ENCODE data around the gene RAPGEF4. TPM values are rescaled to one million over a fixed set of nuclear protein-coding genes. Genes with fewer than 3 reads are reported as not detected.

Gene RAPGEF4
- total RNA-seq, 1 experiment from 2014 or later: 0.62 TPM

DNA sequence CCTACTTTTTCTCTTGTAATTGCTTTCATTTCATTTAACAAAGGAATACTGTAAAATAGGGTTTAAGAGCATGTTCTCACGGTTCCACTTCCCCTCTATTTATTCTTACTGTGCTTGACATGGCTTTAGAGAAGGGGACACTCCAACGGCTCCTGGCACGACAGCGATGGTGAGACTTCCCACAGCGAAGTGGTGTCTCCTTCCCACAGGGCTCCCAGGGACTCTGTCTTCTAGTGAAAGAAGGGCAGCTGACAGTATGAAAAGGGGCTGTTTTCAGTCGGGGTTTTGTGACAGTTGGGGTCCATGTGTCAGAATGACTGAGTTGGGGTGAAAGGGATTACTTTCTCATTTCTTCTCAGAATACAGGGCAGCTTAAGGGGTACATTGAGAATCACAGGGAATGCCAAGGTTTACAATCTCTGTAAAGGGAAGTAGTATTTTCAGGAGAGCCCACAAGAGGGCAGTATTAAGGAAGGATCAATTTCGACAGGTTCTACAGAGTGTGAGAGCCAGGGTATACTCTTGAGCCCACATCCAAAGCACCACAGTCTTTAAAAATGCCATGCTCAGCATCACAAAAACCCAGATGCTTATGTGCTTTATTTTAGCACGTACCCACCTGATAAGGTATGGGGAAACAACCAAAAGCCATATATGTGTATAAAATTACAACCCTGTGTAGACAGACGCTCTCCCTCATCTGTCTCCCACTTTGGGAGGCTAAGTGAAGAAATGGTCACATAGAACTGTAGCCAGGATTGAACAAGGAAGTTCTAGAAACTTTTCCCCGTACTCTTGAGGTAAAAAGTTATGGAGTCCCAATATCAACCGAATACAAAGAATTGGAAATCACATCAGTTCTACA lies 31.3 kb upstream of the RAPGEF4 start:
- H3K36me3 ChIP-seq (ENCODE audit: control insufficient read depth, insufficient read depth, low read length): no peaks in the 10 kb centered on the region
- peaks cover 2% of the 10 kb centered on the region; the same call in 1 of the 2 replicates for H3K4me1 ChIP-seq (ENCODE audit: control insufficient read depth, insufficient read depth, low read length)
- H3K9me3 ChIP-seq (ENCODE audit: control insufficient read depth, insufficient read depth, low read depth, low read length): peaks cover 4% of the 10 kb centered on the region; the same call in 1 of the 2 replicates
- in situ Hi-C loops (cut with HindIII; ENCODE audit: low pct_unique_long_range_greater_than_20kb, low sequenced_read_pairs) (no loop called here), intact Hi-C loops (cut with micrococcal nuclease; ENCODE audit: unreplicated experiment) (no loop called here)
- POLR2A ChIA-PET: interaction anchor here (0.5 to 0.6 kb wide), 2 partner anchors 810 to 962 kb away, joined by 3 to 5 read pairs; partner anchors contain the start of gene SLC25A12
- CTCF ChIA-PET: no interaction called here
- H3K27ac ChIP-seq (ENCODE audit: low read length): no peak overlapping the region
- H3K4me3 ChIP-seq (ENCODE audit: low read depth in 2 of 2, low read length in 2 of 2): no peak overlapping the region
- DNase-seq (ENCODE audit: low read depth, low spot score) (no peak), ATAC-seq (peak; percentile 89)
- no TSS peak for BruUV-seq (replicated peaks)
- H3K27me3 ChIP-seq (ENCODE audit: control insufficient read depth, insufficient read depth, low read length): no peaks in the 10 kb centered on the region
- TF ChIP-seq, protein P1, sequence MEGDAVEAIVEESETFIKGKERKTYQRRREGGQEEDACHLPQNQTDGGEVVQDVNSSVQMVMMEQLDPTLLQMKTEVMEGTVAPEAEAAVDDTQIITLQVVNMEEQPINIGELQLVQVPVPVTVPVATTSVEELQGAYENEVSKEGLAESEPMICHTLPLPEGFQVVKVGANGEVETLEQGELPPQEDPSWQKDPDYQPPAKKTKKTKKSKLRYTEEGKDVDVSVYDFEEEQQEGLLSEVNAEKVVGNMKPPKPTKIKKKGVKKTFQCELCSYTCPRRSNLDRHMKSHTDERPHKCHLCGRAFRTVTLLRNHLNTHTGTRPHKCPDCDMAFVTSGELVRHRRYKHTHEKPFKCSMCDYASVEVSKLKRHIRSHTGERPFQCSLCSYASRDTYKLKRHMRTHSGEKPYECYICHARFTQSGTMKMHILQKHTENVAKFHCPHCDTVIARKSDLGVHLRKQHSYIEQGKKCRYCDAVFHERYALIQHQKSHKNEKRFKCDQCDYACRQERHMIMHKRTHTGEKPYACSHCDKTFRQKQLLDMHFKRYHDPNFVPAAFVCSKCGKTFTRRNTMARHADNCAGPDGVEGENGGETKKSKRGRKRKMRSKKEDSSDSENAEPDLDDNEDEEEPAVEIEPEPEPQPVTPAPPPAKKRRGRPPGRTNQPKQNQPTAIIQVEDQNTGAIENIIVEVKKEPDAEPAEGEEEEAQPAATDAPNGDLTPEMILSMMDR (IDR thresholded peaks at IDR 0.05): peak; percentile 78
- TF ChIP-seq SIN3A (IDR thresholded peaks at IDR 0.05; ENCODE audit: borderline replicate concordance, insufficient read depth, low read depth, low read length): no peak

DNA sequence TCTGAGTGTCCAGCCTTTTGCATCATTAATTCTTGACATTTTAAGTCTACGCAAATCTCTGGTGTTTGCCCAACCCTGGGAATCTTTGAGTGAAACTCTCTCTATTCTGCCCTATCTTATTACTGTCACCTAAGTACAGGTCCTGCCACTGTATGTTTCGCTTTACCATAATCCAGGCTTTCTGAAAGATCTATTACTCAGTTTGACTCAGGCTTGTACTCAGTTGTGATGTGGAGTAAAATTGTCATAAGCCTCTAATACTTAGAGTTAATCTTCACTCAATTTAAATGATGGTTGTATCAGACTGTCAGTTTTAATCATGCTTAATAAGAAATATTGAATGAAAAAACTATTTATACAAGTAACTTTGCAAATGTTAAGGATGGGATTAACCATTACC lies 30.3 kb upstream of the RAPGEF4 start:
- in situ Hi-C loops (cut with HindIII; ENCODE audit: low pct_unique_long_range_greater_than_20kb, low sequenced_read_pairs): no loop called here
- peaks cover 5% of the 10 kb centered on the region; the same call in 1 of the 2 replicates for H3K4me1 ChIP-seq (ENCODE audit: control insufficient read depth, insufficient read depth, low read length)

More for the DNA sequence above, 30.3 kb upstream of the RAPGEF4 start:
- POLR2A ChIA-PET: no interaction called here
- no TSS peak for BruUV-seq (replicated peaks)
- no peak overlapping the region for H3K4me3 ChIP-seq (ENCODE audit: low read depth in 2 of 2, low read length in 2 of 2)
- no peaks in the 10 kb centered on the region for H3K27me3 ChIP-seq (ENCODE audit: control insufficient read depth, insufficient read depth, low read length)
- TF ChIP-seq, protein P1 (IDR thresholded peaks at IDR 0.05): no peak
- no peak for TF ChIP-seq SIN3A (IDR thresholded peaks at IDR 0.05; ENCODE audit: borderline replicate concordance, insufficient read depth, low read depth, low read length)
- no peak for TF ChIP-seq POLR2AphosphoS5 (IDR thresholded peaks at IDR 0.05; ENCODE audit: low read depth, low read length)
- TF ChIP-seq TCF7L2 (IDR thresholded peaks at IDR 0.05; ENCODE audit: low read depth, low read length): no peak
- TF ChIP-seq REST (IDR thresholded peaks at IDR 0.05; ENCODE audit: insufficient read depth in 1 of 2, low read depth in 2 of 2, low read length in 1 of 2): no peak
- intact Hi-C loops (cut with micrococcal nuclease; ENCODE audit: unreplicated experiment): no loop called here
- H3K9me3 ChIP-seq (ENCODE audit: control insufficient read depth, insufficient read depth, low read depth, low read length): peaks cover 4% of the 10 kb centered on the region; the same call in 1 of the 2 replicates
- DNase-seq (ENCODE audit: low read depth, low spot score): no peak
- H3K36me3 ChIP-seq (ENCODE audit: control insufficient read depth, insufficient read depth, low read length): no peaks in the 10 kb centered on the region
- CTCF ChIA-PET: no interaction called here
- ATAC-seq: no peak
- H3K27ac ChIP-seq (ENCODE audit: low read length): no peak overlapping the region

Measured in Panc1 (cell line).